Measurements from ENCODE around the gene TMEM209.

The TMEM209 gene

GRCh38 chr7:130224210-130224609, 19.0 kb upstream of the TMEM209 start:
- no peak for DNase-seq (ENCODE audit: low read depth)

GRCh38 chr7:130223646-130224045, 18.4 kb upstream of the TMEM209 start:
- H3K4me3 ChIP-seq (ENCODE audit: low read length): no peak overlapping the region
- no peak for DNase-seq (ENCODE audit: low read depth)
- no peak for TF ChIP-seq CTCF (conservative IDR thresholded peaks at IDR 0.05; ENCODE audit: low read depth, low read length)

More at GRCh38 chr7:130224210-130224609, 19.0 kb upstream of the TMEM209 start:
- TF ChIP-seq CTCF (conservative IDR thresholded peaks at IDR 0.05; ENCODE audit: low read depth, low read length): no peak
- H3K4me3 ChIP-seq (ENCODE audit: low read length): no peak overlapping the region

GRCh38 chr7:130221746-130222145, 16.5 kb upstream of the TMEM209 start:
- DNase-seq (ENCODE audit: low read depth): no peak
- no peak for TF ChIP-seq CTCF (conservative IDR thresholded peaks at IDR 0.05; ENCODE audit: low read depth, low read length)
- no peak overlapping the region for H3K4me3 ChIP-seq (ENCODE audit: low read length)

- H3K4me3 ChIP-seq (ENCODE audit: low read length): no peak overlapping the region
- no peak for DNase-seq (ENCODE audit: low read depth)
- TF ChIP-seq CTCF (conservative IDR thresholded peaks at IDR 0.05; ENCODE audit: low read depth, low read length): no peak
Measured at GRCh38 chr7:130219871-130220270, 14.7 kb upstream of the TMEM209 start.

- no peak for DNase-seq (ENCODE audit: low read depth)
- TF ChIP-seq CTCF (conservative IDR thresholded peaks at IDR 0.05; ENCODE audit: low read depth, low read length): no peak
Measured at GRCh38 chr7:130218806-130219620, 13.8 kb upstream of the TMEM209 start.

GRCh38 chr7:130216750-130217149, 11.5 kb upstream of the TMEM209 start:
- DNase-seq (ENCODE audit: low read depth): no peak
- no peak for TF ChIP-seq CTCF (conservative IDR thresholded peaks at IDR 0.05; ENCODE audit: low read depth, low read length)
- H3K4me3 ChIP-seq (ENCODE audit: low read length): no peak overlapping the region

More at GRCh38 chr7:130218806-130219620, 13.8 kb upstream of the TMEM209 start:
- no peak overlapping the region for H3K4me3 ChIP-seq (ENCODE audit: low read length)

- DNase-seq (ENCODE audit: low read depth): no peak
- no peak overlapping the region for H3K4me3 ChIP-seq (ENCODE audit: low read length)
- no peak for TF ChIP-seq CTCF (conservative IDR thresholded peaks at IDR 0.05; ENCODE audit: low read depth, low read length)
Measured at GRCh38 chr7:130216025-130216424, 10.8 kb upstream of the TMEM209 start.
